DMS53 treated with DMSO at 0.1 percent for 48 hours (cell line): ENCODE results near the gene MARCHF6.
"Not testable (repeated sequence)": the region's sequence is repeated elsewhere in the genome, so short reads cannot be mapped to it uniquely, and the experiment has no call there.

Experiments used
- DNase-seq: peaks from one replicate; lab custom pipeline; 2025; ENCODE audit not compliant: unreplicated experiment; lab: John Stamatoyannopoulos, UW

MARCHF6 gene

GRCh38 chr5:10353241-10354047 lies at the start of gene MARCHF6:
Gene MARCHF6 (plus strand): TSS chr5:10353695. CDS start chr5:10353899, 204 bp downstream.
- DNase-seq: peak; percentile 93

- DNase-seq: no peak
Measured at GRCh38 chr5:10303699-10304170, 49.8 kb upstream of the MARCHF6 start.

GRCh38 chr5:10304932-10305331 lies 48.6 kb upstream of the MARCHF6 start:
- DNase-seq: no peak

GRCh38 chr5:10306114-10306513 lies 47.4 kb upstream of the MARCHF6 start:
- DNase-seq: no peak

- DNase-seq: no peak
Measured at GRCh38 chr5:10306806-10307205, 46.7 kb upstream of the MARCHF6 start.

GRCh38 chr5:10307206-10308148 lies 46.0 kb upstream of the MARCHF6 start, which contains the start of gene CMBL:
Gene CMBL (minus strand): TSS chr5:10307902. CDS start chr5:10290762, 17,140 bp downstream.
- DNase-seq: peak; percentile 54

GRCh38 chr5:10308844-10309243 lies 44.7 kb upstream of the MARCHF6 start:
- DNase-seq: no peak

- DNase-seq: peak; percentile 64
Measured at GRCh38 chr5:10310066-10310779, 43.3 kb upstream of the MARCHF6 start.

- not testable (repeated sequence) for DNase-seq
Measured at GRCh38 chr5:10310835-10311570, 42.5 kb upstream of the MARCHF6 start.

GRCh38 chr5:10311595-10312425 lies 41.7 kb upstream of the MARCHF6 start:
- DNase-seq: no peak

GRCh38 chr5:10315201-10315600 lies 38.3 kb upstream of the MARCHF6 start:
- DNase-seq: no peak

- DNase-seq: no peak
Measured at GRCh38 chr5:10315824-10316509, 37.5 kb upstream of the MARCHF6 start.

GRCh38 chr5:10317825-10318682 lies 35.4 kb upstream of the MARCHF6 start:
- no peak for DNase-seq

GRCh38 chr5:10319202-10319851 lies 34.2 kb upstream of the MARCHF6 start:
- no peak for DNase-seq

- no peak for DNase-seq
Measured at GRCh38 chr5:10320793-10321192, 32.7 kb upstream of the MARCHF6 start.

- no peak for DNase-seq
Measured at GRCh38 chr5:10321882-10322281, 31.6 kb upstream of the MARCHF6 start.
